Epithelial cell of proximal tubule (primary cell): Measurements from ENCODE around the gene DSE. TPM values are rescaled to one million over a fixed set of nuclear protein-coding genes. Genes with fewer than 3 reads are reported as not detected.
A peak's percentile ranks its signal among the peaks of the same experiment; 100 is the strongest.

Experiments
- DNase-seq: peaks from one replicate; pipeline ENCODE4 v3.0.0-alpha.2; 2011; ENCODE audit warnings: low read depth
- H3K4me3 ChIP-seq: 2 replicates; pipeline ENCODE4 v1.5.1; 2011; ENCODE audit warnings: low read depth, mild to moderate bottlenecking, low read length
- CTCF ChIP-seq: conservative IDR thresholded peaks from 2 replicates; pipeline ENCODE4 v1.5.1; 2012; ENCODE audit warnings: low read depth, mild to moderate bottlenecking, low read length
- total RNA-seq: library from RNA; depleted of rRNA; stranded (reverse); fragments of >200 nt; gene quantifications from 2 replicates; pipeline ENCODE4 v1.2.3, GENCODE V29; 2015

The DSE gene
- total RNA-seq, 1 donor from 2014 or later: 36.1 TPM

DNA sequence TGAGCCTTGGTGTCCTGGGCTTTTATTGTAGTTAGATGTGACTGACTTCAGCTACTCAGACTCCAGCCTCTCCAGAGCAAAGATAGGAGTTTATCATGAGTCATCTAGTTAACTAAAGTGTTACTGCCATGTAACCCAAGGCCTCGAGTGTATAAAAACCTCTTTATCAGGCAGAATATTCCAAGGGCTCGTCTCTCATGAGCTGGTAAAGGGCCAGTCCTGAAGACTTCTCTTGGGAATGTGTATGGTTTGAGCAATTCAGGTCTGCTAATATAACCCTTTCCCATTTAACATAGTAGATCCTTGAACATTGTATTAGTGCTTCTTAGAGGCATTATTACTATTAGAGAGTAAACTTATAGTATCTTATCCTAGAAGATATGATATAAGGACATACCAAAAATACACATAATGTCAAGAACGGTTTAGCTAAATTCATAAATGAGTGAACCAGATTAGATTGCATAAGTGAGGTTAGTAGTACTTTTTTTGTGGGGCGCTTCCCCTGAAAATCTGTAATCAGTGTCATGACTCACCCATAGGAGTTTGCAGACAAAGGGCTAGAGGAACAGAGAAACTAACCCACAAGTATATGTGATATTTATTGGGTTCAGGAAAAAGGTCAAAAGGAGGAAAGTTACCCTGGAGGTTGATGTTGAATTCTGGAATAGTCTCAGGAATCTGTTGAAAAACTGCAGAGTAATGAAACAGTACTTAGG, 16.0 kb downstream of the DSE start:
- no peak for TF ChIP-seq CTCF
- no peak overlapping the region for H3K4me3 ChIP-seq
- DNase-seq: no peak

GRCh38 chr6:116387374-116387773, 16.6 kb downstream of the DSE start:
- H3K4me3 ChIP-seq: no peak overlapping the region
- peak; percentile 89 for DNase-seq
- no peak for TF ChIP-seq CTCF

GRCh38 chr6:116388924-116389323, 18.2 kb downstream of the DSE start:
- no peak overlapping the region for H3K4me3 ChIP-seq
- DNase-seq: no peak
- no peak for TF ChIP-seq CTCF

DNA sequence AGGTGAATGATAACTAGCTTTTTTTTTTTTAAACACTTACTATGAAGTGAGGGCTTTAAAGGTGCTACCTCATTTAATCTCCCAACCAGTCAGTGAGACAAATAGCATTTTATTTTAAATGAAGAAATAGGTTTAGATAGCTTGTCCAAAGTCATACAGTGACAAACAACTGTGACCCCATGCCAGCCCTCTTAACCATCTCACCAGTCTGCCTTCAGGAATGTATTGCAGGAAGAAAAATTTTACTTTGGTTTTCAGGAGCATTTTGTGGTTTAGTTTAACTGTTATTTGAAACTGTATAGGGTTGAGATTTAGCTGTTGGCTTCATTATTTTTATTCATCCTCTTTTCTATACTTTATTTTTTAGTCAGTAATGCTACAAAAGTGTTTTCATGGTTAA, 18.6 kb downstream of the DSE start:
- H3K4me3 ChIP-seq: no peak overlapping the region
- no peak for TF ChIP-seq CTCF
- no peak for DNase-seq

DNA sequence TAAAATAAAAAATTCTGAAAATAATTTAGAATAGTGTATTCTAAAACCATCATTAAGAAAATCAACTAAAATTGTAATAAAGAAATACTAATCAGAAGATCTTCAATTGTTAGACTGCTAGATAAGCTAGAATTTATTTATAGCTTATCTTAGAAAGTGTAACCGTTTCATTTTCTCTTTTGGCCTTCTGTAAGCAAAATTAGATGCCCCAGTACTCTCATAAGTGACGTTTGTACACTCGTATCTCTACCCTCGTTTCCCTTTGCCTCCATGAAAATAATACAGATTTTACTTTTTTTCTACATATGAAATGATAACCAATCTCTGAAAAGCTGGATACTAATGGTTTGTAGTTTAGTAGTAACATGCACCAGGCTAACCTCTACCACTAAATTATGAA, 19.8 kb downstream of the DSE start:
- H3K4me3 ChIP-seq: no peak overlapping the region
- DNase-seq: no peak
- TF ChIP-seq CTCF: no peak

- no peak for TF ChIP-seq CTCF
- no peak for DNase-seq
Observed at GRCh38 chr6:116392132-116393013, 21.6 kb downstream of the DSE start.

More at GRCh38 chr6:116392132-116393013, 21.6 kb downstream of the DSE start:
- H3K4me3 ChIP-seq: no peak overlapping the region
